Activated B cell treated with CpG ODN at 0.5 μM for 24 hours (primary cell): Measurements from ENCODE around the gene BICDL1. TPM values are rescaled to one million over a fixed set of nuclear protein-coding genes. Genes with fewer than 3 reads are reported as not detected.

Experiments used
- ATAC-seq: fragments of 200-7000 bp; cut with Tn5 transposase; one replicate; pipeline ENCODE4 v1.10.0; 2021; ENCODE audit warnings: low read depth, mild to moderate bottlenecking, moderate library complexity
- CTCF ChIA-PET: fragments of 350-600 bp; sonication (Branson Sonifier 250); formaldehyde crosslinking; loops from one replicate; lab custom pipeline; 2021; ENCODE audit warnings: antibody characterized with exemption; lab: Charles Lee
- POLR2A ChIA-PET: fragments of 350-600 bp; sonication (Branson Sonifier 250); formaldehyde crosslinking; loops from one replicate; lab custom pipeline; 2021; ENCODE audit warnings: antibody characterized with exemption; lab: Charles Lee
- DNase-seq: peaks from one replicate; pipeline ENCODE4 v3.0.0; 2022
- H3K27ac Mint-ChIP-seq: one replicate; pipeline ENCODE4 v1.8.0; 2020; ENCODE audit warnings: mixed read lengths
- H3K27me3 Mint-ChIP-seq: one replicate; pipeline ENCODE4 v1.8.0; 2021; ENCODE audit warnings: mixed read lengths
- H3K36me3 Mint-ChIP-seq: one replicate; pipeline ENCODE4 v1.8.0; 2021; ENCODE audit warnings: low read depth, mixed read lengths
- H3K4me1 Mint-ChIP-seq: one replicate; pipeline ENCODE4 v1.8.0; 2021; ENCODE audit warnings: mixed read lengths
- H3K4me3 Mint-ChIP-seq: one replicate; pipeline ENCODE4 v1.8.0; 2020; ENCODE audit warnings: mild to moderate bottlenecking, mixed read lengths
- H3K9me3 Mint-ChIP-seq: one replicate; pipeline ENCODE4 v1.8.0; 2020; ENCODE audit warnings: mixed read lengths
- intact Hi-C: fragments of 100-400 bp; cut with micrococcal nuclease; formaldehyde crosslinking; loops from one replicate; pipeline ENCODE4 v1.15.1; 2024
- total RNA-seq: library from RNA; stranded (reverse); gene quantifications from 2 replicates; pipeline ENCODE4 v1.2.3, GENCODE V29; 2022
- TF ChIP-seq, protein P1 (sequence below): fragments of 200-600 bp; IDR thresholded peaks from one replicate; pipeline ENCODE4 v1.8.0; 2022; ENCODE audit warnings: antibody characterized with exemption, mild to moderate bottlenecking

The BICDL1 gene
- total RNA-seq, 1 donor from 2014 or later: 16.8 TPM

- TF ChIP-seq, protein P1, sequence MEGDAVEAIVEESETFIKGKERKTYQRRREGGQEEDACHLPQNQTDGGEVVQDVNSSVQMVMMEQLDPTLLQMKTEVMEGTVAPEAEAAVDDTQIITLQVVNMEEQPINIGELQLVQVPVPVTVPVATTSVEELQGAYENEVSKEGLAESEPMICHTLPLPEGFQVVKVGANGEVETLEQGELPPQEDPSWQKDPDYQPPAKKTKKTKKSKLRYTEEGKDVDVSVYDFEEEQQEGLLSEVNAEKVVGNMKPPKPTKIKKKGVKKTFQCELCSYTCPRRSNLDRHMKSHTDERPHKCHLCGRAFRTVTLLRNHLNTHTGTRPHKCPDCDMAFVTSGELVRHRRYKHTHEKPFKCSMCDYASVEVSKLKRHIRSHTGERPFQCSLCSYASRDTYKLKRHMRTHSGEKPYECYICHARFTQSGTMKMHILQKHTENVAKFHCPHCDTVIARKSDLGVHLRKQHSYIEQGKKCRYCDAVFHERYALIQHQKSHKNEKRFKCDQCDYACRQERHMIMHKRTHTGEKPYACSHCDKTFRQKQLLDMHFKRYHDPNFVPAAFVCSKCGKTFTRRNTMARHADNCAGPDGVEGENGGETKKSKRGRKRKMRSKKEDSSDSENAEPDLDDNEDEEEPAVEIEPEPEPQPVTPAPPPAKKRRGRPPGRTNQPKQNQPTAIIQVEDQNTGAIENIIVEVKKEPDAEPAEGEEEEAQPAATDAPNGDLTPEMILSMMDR: no peak
- CTCF ChIA-PET: no interaction called here
- H3K27me3 Mint-ChIP-seq: no peaks in the 10 kb centered on the region
- POLR2A ChIA-PET: no interaction called here
- H3K4me3 Mint-ChIP-seq: no peak overlapping the region
- DNase-seq (no peak), ATAC-seq (no peak)
- no peaks in the 10 kb centered on the region for H3K9me3 Mint-ChIP-seq
- no peaks in the 10 kb centered on the region for H3K4me1 Mint-ChIP-seq
- intact Hi-C loops: no loop called here
- H3K36me3 Mint-ChIP-seq: peaks cover 96% of the 10 kb centered on the region
- H3K27ac Mint-ChIP-seq: no peak overlapping the region
These were observed 151.6 kb downstream of the BICDL1 start for GRCh38 chr12:120140603-120141002.

GRCh38 chr12:120141336-120141735 is 152.3 kb downstream of the BICDL1 start:
- CTCF ChIA-PET: no interaction called here
- no peak for ATAC-seq
- Mint-ChIP-seq H3K36me3 (peaks cover 93% of the 10 kb centered on the region), H3K4me1 (no peaks in the 10 kb centered on the region), H3K27ac (no peak overlapping the region), H3K9me3 (no peaks in the 10 kb centered on the region), H3K4me3 (no peak overlapping the region), H3K27me3 (no peaks in the 10 kb centered on the region)
- TF ChIP-seq, protein P1: no peak
- no peak for DNase-seq
- intact Hi-C loops: no loop called here
- POLR2A ChIA-PET: no interaction called here

- intact Hi-C loops: no loop called here
- no peak for DNase-seq
- Mint-ChIP-seq H3K9me3 (no peaks in the 10 kb centered on the region), H3K27me3 (no peaks in the 10 kb centered on the region), H3K27ac (no peak overlapping the region), H3K4me3 (no peak overlapping the region), H3K36me3 (peaks cover 90% of the 10 kb centered on the region), H3K4me1 (no peaks in the 10 kb centered on the region)
- no peak for ATAC-seq
- ChIA-PET POLR2A (no interaction called here), CTCF (no interaction called here)
- TF ChIP-seq, protein P1: no peak
These were observed 153.3 kb downstream of the BICDL1 start for GRCh38 chr12:120142231-120142877.

Other genes with a start within 250 kb of the BICDL1 start
- 3.6 and 6.1 TPM in 2 replicates for gene CIT, start 111.9 kb upstream of the BICDL1 start, total RNA-seq
- gene RAB35, start 127.5 kb downstream of the BICDL1 start, total RNA-seq: 43.8 and 45.6 TPM in 2 replicates
- gene GCN1, start 205.5 kb downstream of the BICDL1 start, total RNA-seq: 116 and 155 TPM in 2 replicates
- gene RPLP0, start 211.9 kb downstream of the BICDL1 start, total RNA-seq: 3,622 and 3,871 TPM in 2 replicates